ENCODE results near the gene POLR3GL.

Gene POLR3GL

GRCh38 chr1:145975216-145975615, 10.7 kb downstream of the POLR3GL start:
- no peak for DNase-seq (ENCODE audit: low spot score)

GRCh38 chr1:145977016-145977415, 12.5 kb downstream of the POLR3GL start:
- DNase-seq (ENCODE audit: low spot score) = no peak

GRCh38 chr1:145977486-145978470, 13.3 kb downstream of the POLR3GL start:
- peak; percentile 85 for DNase-seq (ENCODE audit: low spot score)

GRCh38 chr1:145978471-145978853, 14.0 kb downstream of the POLR3GL start:
- DNase-seq (ENCODE audit: low spot score) = no peak

- DNase-seq (ENCODE audit: low spot score) = peak; percentile 98
Measured at GRCh38 chr1:145978854-145979745, 14.6 kb downstream of the POLR3GL start.

GRCh38 chr1:145979746-145980456, 15.4 kb downstream of the POLR3GL start:
- DNase-seq (ENCODE audit: low spot score) = no peak

- DNase-seq (ENCODE audit: low spot score) = no peak
Measured at GRCh38 chr1:145980457-145980994, 16.0 kb downstream of the POLR3GL start.

- no peak for DNase-seq (ENCODE audit: low spot score)
Measured at GRCh38 chr1:145982010-145982723, 17.7 kb downstream of the POLR3GL start.

GRCh38 chr1:145983206-145983675, 18.8 kb downstream of the POLR3GL start:
- no peak for DNase-seq (ENCODE audit: low spot score)

- DNase-seq (ENCODE audit: low spot score) = no peak
Measured at GRCh38 chr1:145983960-145984830, 19.7 kb downstream of the POLR3GL start.

- no peak for DNase-seq (ENCODE audit: low spot score)
Measured at GRCh38 chr1:145985129-145985501, 20.6 kb downstream of the POLR3GL start.

- DNase-seq (ENCODE audit: low spot score) = no peak
Measured at GRCh38 chr1:145985502-145986439, 21.3 kb downstream of the POLR3GL start.

- DNase-seq (ENCODE audit: low spot score) = no peak
Measured at GRCh38 chr1:145986551-145986950, 22.1 kb downstream of the POLR3GL start.

- no peak for DNase-seq (ENCODE audit: low spot score)
Measured at GRCh38 chr1:145987926-145988325, 23.4 kb downstream of the POLR3GL start.

GRCh38 chr1:145988773-145989172, 24.3 kb downstream of the POLR3GL start:
- DNase-seq (ENCODE audit: low spot score) = no peak

- no peak for DNase-seq (ENCODE audit: low spot score)
Measured at GRCh38 chr1:145990249-145990855, 25.9 kb downstream of the POLR3GL start.

GRCh38 chr1:145991735-145992412, 27.4 kb downstream of the POLR3GL start:
- DNase-seq (ENCODE audit: low spot score) = no peak

GRCh38 chr1:145992502-145992936, 28.0 kb downstream of the POLR3GL start:
- no peak for DNase-seq (ENCODE audit: low spot score)
